ENCODE measurements around the gene ARHGAP44.

- TF ChIP-seq L3MBTL2 (conservative IDR thresholded peaks at IDR 0.05) (no peak), SP1 (IDR thresholded peaks at IDR 0.05) (no peak), FOXM1 (IDR thresholded peaks at IDR 0.05; ENCODE audit: borderline replicate concordance) (no peak), CTBP1 (IDR thresholded peaks at IDR 0.05; ENCODE audit: borderline replicate concordance) (no peak), FOXA1 (IDR thresholded peaks at IDR 0.05) (no peak), TARDBP (IDR thresholded peaks at IDR 0.05) (no peak), ARNT (IDR thresholded peaks at IDR 0.05) (no peak), ELF4 (IDR thresholded peaks at IDR 0.05) (no peak), FOXK2 (IDR thresholded peaks at IDR 0.05) (no peak), HDGF (IDR thresholded peaks at IDR 0.05; ENCODE audit: borderline replicate concordance) (no peak), PKNOX1 (IDR thresholded peaks at IDR 0.05) (no peak)
Measured at GRCh38 chr17:12979826-12980500, 190.7 kb downstream of the ARHGAP44 start.

All from HEK293T (cell line).